Effector CD4-positive, alpha-beta T cell (primary cell): ENCODE data around the gene UNKL.
"Not testable (repeated sequence)": the region's sequence is repeated elsewhere in the genome, so short reads cannot be mapped to it uniquely, and the experiment has no call there.

ENCODE experiments used
- DNase-seq: peaks from one replicate; pipeline ENCODE4 v3.0.0-alpha.2; 2020

The UNKL gene

DNA sequence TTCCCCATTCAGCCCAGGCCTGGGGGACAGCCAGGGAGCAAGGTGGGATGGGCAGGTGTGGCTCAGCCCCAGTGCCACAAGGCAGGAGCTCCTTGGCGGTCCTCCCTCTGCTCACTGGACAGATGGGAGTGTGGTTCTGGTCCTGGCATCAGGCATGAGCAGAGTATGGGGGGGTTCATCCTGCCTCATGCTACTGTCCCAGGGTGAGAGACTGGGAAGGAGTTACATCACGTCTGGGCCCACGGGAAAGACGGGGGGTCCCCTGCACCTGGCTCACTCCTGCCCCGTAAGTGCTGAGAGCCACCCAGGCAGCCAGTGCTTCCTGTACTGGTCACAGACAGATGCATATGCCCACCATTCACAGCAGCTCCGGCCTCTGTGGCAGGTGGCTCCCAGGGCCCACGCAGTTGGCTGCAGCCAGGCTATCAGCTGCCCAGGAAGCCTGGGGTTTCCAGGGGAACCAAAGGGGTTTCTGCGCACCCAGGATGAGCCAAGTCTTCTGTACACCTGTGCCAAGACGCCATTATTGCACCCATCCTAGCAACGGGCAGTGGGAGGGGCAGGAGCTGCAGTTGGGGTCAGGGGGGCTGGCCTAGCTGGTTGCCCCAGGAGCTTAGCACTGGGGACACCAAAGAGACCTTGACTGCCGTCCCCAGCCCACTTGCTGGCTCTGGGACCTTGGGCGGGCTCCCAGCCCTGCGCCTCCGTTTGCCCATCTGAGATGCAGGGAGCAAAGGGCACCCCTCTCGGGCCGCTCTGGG, 79.1 kb downstream of the UNKL start:
- DNase-seq = no peak

DNA sequence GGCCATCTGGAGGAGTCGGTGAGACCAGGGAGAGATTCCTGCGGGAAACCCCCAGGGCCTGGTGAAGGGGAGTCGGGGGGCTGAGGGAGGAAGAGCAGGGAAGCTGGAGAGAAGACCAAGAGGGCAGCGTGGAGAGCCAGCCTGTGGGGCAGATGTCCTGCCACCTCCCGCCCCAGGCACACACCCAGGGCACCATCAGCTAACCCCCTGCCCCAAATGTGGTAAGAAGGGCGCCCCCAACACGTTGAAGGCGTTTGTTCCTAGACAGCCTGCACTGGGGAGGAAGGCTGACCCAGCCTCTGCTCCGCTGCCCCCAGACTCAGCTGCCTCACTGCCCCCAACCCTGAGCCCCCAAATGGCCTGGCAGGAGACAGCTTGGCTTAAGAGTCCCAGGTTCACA, 79.8 kb downstream of the UNKL start:
- DNase-seq = no peak

DNA sequence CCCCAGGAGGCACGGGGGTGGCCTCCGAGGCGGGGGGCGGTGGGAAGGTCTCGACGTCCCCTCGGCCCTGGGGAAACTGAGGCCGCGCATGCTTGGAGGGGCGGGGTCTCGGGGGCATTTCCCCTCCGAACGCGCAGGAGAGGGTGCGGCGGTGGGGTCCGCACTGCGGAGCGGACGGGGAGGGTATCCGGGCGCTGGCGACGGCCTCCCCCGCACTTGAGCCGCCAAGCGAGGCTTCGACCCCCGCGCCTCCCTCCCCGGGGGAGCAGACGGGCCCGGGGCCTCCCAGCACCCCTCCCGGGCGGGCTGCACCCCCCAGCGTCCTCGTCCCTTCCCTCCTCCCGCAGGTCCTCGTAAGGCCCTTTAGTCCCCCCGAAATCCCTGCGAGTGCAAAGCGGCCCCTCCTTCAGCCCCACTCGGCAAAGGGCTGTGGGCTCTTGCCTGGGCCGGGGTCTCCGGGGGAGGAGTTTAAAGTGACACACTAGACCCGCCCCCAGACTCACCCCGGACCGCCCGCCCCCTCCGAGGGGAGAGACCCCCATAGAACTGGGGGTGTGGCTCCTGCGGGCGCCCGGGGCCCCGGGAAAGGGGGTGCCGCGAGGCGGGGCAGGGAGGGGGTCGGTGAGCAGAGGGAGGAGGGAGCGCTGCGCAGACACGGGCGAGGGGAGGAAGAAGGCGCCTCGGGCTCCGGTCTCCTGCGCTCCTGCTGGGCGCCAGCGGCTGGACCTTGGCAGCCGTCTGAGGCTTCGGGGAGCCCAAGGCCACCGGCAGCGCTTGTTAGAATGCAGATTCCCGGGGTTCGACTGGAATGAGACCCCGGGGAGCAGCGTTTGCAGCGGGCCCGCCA, 80.4 kb downstream of the UNKL start:
- DNase-seq = no peak

DNA sequence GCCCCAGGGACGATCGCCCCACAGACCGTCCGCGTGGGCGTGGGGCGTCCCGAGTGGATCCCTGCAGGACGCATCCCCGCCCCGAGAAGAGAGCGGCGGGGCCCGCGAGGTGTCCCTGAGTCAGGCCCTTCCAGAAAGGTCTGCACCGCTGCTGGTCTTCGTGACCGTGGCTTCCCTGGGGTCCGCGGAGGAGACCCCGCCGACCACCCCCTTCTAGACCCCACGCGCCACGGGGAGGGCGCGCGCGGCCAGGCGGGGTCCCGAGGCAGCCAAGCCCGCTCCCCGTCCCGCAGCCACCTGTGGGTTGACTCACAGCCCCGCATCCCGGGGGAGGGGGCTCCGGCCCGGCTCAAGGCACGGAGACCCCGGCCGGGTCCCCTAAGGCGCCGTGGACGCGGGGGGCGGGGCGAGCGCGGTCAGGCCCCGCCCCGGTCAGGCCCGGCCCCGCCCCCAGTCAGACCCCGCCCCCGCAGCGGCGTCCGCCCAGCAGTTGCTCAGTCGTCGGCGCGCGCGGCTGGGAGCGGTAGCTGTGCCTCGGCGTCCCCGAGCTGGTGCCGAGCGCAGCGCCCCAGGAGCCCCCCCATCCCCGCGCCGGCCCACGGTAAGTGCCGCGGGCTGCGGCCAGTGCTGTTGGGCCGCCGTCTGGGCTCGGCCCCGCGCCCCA, 81.2 kb downstream of the UNKL start, which contains the start of gene BAIAP3:
Gene BAIAP3 (plus strand): TSS at position 497 of the 664 bp plus-strand sequence. CDS start 4,905 bp downstream, outside the sequence.
- peak; percentile 39 for DNase-seq

DNA sequence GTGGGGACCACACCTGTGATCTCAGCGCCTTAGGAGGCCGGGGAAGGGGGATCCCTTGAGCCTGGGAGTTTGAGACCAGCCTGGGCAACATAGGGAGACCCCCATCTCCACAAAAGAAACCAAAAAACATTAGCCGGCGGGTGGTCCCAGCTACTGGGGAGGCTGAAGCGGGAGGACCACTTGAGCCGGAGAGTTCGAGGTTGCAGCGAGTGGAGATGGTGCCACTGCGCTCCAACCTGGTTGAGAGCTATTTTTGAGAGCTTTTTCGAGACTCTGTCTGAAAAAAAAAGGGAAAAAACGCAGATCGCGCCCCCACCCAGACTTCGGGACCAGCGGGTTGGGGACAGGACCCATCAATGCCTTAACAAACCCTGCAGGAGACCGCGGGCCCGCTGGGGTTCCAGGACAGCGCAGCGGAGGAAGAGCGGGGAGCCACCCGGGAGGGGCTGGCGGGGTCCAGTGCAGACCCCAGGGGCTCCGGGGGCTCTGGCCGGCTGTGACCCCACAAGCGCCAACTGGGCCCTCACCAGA, 81.8 kb downstream of the UNKL start:
- DNase-seq = no peak

DNA sequence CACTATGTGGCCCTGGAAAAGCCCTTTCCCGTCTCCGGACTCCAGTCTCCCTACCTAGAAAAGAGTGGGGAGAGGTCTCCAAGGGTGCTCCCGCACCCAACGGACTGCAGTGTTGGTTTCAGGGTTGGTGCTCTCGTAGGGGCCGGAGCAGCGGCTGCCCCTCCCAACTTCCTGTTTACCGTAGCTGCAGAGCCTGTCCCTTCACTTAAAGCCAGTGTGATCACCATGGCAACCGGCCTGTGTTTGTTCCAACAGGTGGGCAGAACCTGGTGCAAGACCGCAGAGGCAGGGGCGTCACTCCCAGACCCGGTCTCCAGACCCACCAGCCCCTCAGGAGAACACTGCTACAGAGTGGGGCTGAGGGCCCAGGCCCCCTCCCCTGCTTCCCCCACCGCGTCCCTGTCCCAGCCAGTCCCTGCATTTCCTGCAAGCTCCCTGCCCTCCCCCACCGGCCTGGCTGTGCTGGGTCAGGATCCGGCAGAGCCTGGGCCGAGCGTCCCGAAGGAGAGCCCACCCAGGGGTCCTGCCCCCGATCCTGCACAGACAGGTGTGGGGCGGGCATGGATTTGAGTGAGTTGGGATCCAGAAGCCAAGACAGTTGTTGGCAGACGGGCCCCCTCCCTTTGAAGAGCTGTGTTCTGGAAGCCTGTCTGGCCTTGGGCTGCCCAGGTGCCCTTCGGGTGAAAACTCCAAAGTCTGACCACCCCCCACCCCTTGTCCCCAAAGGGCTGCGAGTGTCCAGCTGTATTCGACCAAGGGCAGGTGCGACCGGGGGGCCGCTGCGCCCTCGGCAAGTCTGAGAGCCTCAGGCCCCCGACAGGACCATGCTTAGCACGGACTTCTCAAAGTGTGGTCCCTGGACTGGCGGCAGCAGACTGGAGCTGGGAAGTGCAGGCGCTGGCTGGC, 82.5 kb downstream of the UNKL start:
- peak; percentile 30 for DNase-seq

DNA sequence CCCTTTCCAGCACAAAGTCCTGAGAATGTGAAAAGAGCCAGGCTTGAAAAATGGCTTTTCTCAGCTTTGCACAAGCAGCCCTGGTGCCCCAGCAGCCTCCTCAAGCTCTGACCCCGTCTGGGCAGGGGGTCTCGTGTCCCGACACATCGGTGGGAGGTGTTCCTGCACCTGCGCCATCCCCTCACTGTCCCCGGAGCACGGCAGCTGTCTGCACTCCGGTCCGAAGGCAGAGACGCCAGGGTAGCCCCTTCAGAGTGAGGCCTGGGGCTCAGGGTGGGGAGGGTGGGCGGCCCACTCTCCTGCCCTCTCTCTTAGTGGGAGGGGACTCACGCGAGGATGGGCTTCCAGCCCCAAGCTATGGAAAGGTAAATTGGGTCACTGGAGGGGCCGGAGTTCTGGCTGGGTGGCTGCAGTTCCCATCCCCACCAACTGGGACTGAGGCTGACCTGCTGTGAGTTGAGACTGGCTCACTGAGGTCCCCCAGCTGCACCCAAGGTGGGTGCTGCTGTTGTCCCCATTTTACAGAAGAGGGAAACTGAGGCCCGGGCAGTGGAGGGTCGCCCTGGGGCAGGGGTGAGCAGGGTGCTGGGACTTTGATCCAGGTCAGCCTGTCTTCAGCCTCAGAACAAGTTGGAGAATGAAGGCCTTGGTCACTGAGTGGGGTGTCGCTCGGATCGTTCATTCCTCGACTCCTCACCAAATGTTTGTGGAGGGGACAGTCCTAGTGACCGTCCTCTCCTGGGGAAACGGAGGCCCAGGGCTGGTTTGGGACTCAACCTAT, 83.4 kb downstream of the UNKL start:
- DNase-seq = no peak

DNA sequence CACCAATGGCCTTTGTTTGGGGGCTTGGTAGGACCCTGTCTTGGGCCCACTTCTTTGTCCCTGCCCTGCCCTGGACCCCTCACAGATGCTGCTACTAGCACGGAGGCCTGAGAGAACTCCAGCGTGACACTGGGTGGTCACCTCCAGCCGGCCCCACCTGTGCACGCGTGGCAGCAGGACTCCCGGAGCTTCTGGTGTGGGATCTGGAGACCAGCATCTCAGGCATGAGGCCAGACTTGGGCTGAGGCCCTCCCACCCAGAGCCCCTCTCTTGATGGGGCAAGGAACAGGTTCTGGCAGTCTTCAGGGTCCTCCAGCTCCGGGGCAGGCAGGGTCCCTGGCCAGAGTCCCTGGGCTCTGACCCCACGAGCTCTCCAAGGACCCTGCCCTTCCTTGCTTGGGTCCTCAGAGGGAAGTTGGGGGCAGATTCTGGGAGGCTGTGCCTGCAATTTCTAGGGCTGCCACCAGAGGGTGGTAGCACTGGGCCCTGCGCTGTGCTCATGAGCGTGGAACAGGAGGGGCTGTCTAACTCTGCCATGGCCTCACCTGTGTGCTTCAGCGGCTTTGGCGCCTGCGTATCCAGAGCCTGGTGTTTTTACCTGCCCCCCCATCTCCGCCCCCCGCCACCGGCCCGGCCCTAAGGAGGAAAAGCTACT, 84.1 kb downstream of the UNKL start:
- no peak for DNase-seq

DNA sequence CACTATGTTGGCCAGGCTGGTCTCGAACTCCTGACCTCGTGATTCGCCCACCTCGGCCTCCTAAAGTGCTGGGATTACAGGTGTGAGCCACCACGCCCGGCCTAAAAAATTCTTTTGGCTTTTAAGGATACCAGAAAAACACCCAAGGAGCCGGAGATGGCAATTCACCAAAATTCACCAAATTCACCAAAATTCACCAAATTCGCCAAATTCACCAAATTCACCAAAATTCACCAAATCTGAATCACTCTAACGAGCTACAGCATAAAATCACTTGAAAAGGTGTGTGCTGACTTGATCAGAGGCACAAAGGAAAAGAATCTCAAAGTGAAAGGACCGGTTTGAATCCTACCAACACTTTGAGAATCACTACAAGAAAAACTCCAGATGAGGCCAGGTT, 85.5 kb downstream of the UNKL start:
- not testable (repeated sequence) for DNase-seq

DNA sequence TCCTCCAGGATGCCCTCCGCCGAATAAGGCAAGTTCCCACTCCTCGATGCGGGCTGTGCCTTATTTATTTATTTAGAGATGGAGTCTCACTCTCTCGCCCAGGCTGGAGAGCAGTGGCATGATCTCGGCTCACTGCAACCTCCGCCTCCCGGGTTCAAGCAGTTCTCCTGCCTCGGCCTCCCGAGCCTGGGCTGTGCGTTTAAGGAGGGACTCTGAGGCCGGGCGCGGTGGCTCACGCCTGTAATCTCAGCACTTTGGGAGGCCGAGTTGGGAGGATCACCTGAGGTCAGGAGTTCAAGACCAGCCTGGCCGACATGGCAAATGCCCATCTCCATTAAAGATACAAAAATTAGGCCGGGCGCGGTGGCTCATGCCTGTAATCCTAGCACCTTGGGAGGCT, 86.4 kb downstream of the UNKL start:
- DNase-seq = not testable (repeated sequence)

DNA sequence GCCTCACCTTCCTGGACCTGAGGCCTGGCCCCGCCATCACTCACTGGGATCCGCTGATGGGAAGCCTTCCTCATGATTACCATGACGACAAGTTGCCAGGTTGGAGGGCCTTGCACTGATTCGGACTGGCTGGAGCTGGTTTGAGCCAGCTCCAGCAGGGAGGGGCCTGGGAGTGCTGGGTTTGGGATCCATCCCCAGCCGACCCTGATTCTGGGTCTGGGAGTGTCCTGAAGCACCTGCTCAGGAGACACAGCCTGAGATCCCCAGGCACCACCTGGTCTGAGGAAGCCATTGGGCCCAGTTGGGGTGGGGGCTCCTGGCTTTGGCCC, 86.9 kb downstream of the UNKL start:
- DNase-seq = no peak

DNA sequence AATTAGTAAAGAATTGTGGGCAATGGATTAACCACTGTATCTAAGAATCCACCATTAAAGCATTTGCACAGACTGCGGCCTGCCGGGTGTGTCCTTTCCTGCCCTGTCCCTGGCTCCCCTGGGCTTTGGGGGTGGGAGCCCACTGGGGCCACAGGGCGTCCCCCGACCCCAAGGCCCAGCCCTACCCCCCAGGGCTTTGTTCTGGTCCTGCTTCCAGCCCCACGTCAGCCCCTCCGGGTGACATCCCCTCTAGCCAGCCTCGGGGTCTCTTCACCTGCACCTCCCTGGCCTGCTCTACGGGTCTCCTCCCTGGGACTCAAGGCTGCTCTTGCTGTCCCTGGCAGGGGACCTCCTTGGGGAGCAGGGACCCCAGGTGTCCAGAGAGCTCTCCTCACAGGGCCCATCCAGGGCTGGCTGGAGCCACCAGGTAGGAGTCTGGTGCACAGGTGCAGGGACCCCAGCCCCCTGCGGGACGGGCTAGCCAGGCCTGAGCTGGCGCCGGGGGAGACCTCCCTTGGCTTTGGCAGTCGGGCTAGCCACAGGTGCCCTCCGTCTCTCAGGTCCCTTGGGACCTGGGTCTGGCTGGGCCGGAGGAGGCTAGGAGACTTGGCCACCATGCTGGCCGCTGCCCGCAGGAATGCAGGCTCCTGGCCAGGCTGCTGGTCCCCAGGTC, 87.4 kb downstream of the UNKL start:
- no peak for DNase-seq

DNA sequence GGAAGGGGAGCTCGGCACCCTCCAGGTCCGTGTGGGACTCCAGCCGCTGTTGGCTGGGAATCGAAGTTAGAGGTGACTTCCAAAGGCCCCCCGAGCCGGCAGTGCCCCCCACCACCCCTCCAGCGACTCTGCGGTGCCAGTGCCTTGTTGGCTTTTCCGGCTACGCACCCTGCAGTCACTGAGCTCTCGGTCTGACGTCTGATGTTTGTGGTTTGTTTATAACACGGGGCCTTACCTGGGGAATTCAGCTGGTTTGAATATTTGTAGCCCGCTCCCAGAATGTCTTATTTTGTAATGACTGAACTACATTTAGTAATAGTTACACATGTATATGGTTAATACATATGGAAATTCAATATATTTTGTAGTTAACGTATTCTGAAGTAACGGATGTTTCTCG, 88.1 kb downstream of the UNKL start:
- no peak for DNase-seq

DNA sequence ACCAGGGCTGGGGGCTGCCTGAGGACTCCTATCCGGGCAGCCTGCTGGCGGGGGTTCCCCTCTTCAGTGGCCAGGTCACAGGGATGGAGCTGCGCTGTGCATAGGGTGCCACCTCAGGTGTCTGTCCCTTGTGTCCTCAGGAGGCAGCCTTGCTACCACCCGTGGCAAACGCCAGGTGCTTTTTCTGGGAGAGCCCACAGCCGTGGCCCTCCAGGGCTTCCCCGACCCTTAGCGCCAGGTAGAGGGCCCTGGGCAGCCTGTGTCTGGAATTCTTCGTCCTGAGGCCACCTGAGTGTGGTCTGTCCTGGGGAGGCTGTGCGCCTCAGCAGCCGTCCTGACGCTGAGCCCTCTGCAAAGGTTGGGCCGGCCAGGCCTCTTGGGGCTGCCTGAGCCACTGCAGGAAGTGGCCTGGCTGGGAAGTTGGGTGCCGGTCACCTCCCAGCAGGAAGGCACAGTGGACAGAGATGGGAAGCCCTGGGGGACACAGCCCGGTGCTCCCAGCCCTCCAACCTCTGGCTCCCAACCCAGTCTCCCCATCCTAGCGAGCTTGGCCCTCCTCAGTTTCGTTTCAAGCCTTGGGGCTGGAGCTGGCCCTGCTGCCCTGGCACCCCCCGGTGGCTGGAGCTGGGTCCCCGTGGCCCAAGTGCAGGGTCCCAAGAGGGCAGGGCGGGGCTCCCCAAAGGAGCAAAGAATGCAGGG, 88.7 kb downstream of the UNKL start:
- DNase-seq = no peak

DNA sequence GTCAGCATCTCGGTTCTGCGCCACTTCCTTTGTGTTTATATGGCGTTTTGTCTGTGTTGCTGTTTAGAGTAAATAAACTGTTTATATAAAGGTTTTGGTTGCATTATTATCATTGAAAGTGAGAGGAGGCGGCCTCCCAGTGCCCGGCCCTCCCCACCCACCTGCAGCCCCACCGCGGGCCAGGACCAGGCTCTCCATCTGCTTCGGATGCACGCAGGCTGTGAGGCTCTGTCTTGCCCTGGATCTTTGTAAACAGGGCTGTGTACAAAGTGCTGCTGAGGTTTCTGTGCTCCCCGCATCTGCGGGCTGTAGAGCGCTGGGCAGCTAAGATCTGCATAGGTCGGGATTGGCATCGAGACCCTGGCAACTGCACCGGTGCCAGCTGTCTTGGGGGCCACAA, 89.2 kb downstream of the UNKL start:
- no peak for DNase-seq

DNA sequence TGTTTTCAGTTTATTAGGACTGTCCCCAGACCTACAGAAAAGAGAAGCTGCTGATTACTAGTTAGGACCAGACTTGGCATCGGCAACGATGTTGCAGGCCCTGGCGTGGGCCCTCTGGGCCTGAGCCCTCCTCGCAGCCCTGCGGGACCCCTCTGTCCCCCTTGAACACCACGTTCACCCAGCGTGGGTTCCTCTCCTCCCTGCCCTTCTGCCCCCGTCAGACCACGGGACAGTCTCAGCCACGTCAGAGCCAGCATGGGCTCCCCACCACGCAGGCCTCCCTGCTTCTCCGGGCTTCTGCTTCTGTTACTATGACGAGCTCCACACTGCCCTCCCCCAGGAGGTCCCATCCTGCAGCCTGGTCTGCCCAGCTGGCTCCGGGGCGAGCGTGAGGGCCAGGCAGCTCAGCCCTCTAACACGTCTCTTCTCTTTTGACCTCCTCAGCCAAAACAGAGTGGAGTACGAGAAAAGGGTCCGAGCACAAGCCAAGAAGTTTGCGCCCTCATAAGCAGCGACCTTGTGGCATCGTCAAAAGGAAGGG, 90.1 kb downstream of the UNKL start:
- DNase-seq = no peak

DNA sequence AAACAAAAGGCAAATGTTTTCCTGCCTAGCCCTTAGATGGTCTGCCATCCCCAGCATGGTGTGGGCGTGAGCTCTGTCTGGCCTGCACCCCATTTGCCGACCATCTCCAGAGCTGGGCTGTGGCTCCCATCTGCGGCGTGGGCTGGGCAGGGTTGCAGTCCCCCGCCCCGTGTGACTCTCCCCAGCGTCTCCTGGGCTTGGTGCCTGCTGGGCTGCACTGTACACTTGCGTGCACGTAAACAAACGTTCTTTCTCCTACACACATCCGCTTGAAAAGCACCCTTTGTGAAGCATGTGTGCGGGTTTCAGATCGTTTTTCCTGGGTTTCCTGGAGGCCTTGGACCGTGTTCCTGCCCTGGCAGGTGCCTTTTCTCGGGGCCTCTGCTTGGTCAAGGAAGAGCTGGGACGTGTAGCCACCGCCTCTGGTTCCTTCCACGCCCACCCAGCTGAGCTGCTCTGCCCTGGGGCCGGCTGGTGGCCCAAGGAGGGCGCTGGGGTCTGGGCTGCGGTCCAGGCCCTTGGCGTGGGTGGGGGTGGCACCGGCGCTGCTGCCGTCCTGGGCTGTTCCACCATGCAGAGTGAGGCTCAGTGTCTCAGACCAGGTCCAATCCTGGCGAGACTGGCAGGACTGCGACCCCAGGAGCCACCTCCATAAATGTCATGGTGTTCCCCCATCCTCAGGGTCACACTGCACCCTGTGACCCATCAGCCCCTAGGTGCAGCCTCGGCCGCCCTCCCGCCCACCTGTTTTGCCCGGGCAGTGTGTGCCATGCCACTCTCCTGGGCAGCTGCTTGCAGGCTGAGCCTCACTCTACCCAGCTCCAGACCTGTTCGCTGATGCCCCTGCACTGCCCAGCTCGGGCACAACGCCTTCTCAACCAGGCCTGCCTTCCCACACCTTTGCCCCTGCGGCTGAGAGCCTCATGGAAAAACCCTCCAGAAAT, 90.9 kb downstream of the UNKL start:
- no peak for DNase-seq

DNA sequence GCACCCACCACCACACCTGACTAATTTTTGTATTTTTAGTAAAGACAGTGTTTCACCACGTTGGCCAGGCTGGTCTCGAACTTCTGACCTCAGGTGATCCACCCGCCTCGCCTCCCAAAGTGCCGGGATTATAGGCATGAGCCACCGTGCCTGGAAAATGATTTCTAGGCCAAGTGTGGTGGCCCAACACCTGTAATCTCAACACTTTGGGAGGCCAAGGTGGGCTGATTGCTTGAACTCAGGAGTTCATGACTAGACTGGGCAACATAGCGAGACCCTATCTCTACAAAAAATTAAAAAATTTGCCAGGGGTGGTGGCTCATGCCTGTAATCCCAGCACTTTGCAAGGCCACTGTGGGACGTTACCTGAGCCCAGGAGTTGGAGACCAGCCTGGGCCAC, 92.1 kb downstream of the UNKL start:
- DNase-seq = no peak
